OCI-LY1 (cell line): Measurements from ENCODE around the gene CD300A.

Source experiments
- H2AFZ ChIP-seq: fragments of 200-600 bp; sonication (generic), shearing (Covaris generic); 2 replicates; pipeline ENCODE4 v1.6.0; 2014; ENCODE audit warnings: antibody characterized with exemption, mild to moderate bottlenecking, low read length
- H3F3A ChIP-seq: fragments of 200-600 bp; sonication (generic), shearing (Covaris generic); 2 replicates; pipeline ENCODE4 v1.6.0; 2014; ENCODE audit warnings: mild to moderate bottlenecking, antibody characterized with exemption, low read length, moderate library complexity; ENCODE audit not compliant: insufficient read depth
- H3K27ac ChIP-seq: fragments of 200-600 bp; sonication (generic); 2 replicates; pipeline ENCODE4 v1.5.1; 2014; ENCODE audit warnings: low read length, mixed run types, mild to moderate bottlenecking, low read depth; ENCODE audit not compliant: poor library complexity, severe bottlenecking
- H3K27me3 ChIP-seq: fragments of 200-600 bp; sonication (generic); 2 replicates; pipeline ENCODE4 v1.6.0; 2014; ENCODE audit warnings: antibody characterized with exemption, mild to moderate bottlenecking, low read length, moderate library complexity; ENCODE audit not compliant: insufficient read depth
- H3K36me3 ChIP-seq: fragments of 200-600 bp; sonication (generic); 2 replicates; pipeline ENCODE4 v1.6.1; 2014; ENCODE audit warnings: mild to moderate bottlenecking, antibody characterized with exemption, low read length, moderate library complexity, mixed read lengths; ENCODE audit not compliant: insufficient read depth
- H3K4me1 ChIP-seq: fragments of 200-600 bp; sonication (generic); 2 replicates; pipeline ENCODE4 v1.5.1; 2014; ENCODE audit warnings: mild to moderate bottlenecking, low read length, moderate library complexity; ENCODE audit not compliant: insufficient read depth, severe bottlenecking
- H3K4me2 ChIP-seq: fragments of 200-600 bp; sonication (generic), shearing (Covaris generic); 2 replicates; pipeline ENCODE4 v1.6.1; 2014; ENCODE audit warnings: low read length
- H3K4me3 ChIP-seq: fragments of 200-600 bp; sonication (generic); 2 replicates; pipeline ENCODE4 v1.5.1; 2014; ENCODE audit warnings: low read length, low read depth, mild to moderate bottlenecking, mixed read lengths; ENCODE audit not compliant: poor library complexity, severe bottlenecking
- H3K79me2 ChIP-seq: fragments of 200-600 bp; shearing (Covaris generic); 2 replicates; pipeline ENCODE4 v1.6.1; 2016; ENCODE audit warnings: mixed run types, low read length, mixed read lengths; ENCODE audit not compliant: insufficient read depth
- H3K9ac ChIP-seq: fragments of 200-600 bp; sonication (generic), shearing (Covaris generic); 2 replicates; pipeline ENCODE4 v1.6.1; 2014; ENCODE audit warnings: mild to moderate bottlenecking, low read length, mixed read lengths
- H3K9me2 ChIP-seq: fragments of 200-600 bp; sonication (generic), shearing (Covaris generic); 2 replicates; pipeline ENCODE4 v1.6.1; 2014; ENCODE audit warnings: low read depth, mild to moderate bottlenecking, low read length, mixed read lengths
- H3K9me3 ChIP-seq: fragments of 200-600 bp; shearing (Covaris generic); 2 replicates; pipeline ENCODE4 v1.6.1; 2014; ENCODE audit warnings: low read length, mixed read lengths
- H4K20me1 ChIP-seq: fragments of 200-600 bp; sonication (generic), shearing (Covaris generic); 2 replicates; pipeline ENCODE4 v1.6.0; 2016; ENCODE audit warnings: mild to moderate bottlenecking, low read length; ENCODE audit not compliant: insufficient read depth
- EZH2 ChIP-seq: fragments of 200-600 bp; sonication (generic), shearing (Covaris generic); IDR thresholded peaks from 2 replicates; pipeline ENCODE4 v1.8.0; 2017; ENCODE audit warnings: borderline replicate concordance, mixed run types, mild to moderate bottlenecking, antibody characterized with exemption, low read length, moderate library complexity, mixed read lengths
- TF ChIP-seq, protein P1 (sequence below): fragments of 200-600 bp; sonication (generic), shearing (Covaris generic); IDR thresholded peaks from 2 replicates; pipeline ENCODE4 v1.5.1; 2017; ENCODE audit warnings: mild to moderate bottlenecking, antibody characterized with exemption, low read length, moderate library complexity, mixed read lengths

The CD300A gene

DNA sequence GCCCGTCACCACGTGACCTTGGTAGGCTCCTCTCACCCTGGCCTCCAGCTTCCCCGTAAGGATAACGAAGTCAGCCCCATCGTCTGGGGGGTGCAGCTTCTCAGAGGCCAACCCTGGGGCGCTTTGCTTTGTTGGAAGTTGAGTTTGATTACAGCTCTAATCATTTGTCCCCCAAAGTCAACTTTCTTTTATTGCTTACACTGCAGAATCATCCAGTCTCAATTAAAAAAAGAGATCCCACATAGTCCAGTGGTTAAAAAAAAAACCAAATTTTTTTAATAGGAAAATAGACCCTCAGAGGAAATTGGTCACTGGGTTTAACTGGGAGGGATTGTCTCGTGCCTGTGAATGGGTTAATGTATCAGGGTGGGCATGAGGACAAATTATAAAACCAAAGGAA, 42.3 kb upstream of the CD300A start:
- no peaks in the 10 kb centered on the region for H3K79me2 ChIP-seq

DNA sequence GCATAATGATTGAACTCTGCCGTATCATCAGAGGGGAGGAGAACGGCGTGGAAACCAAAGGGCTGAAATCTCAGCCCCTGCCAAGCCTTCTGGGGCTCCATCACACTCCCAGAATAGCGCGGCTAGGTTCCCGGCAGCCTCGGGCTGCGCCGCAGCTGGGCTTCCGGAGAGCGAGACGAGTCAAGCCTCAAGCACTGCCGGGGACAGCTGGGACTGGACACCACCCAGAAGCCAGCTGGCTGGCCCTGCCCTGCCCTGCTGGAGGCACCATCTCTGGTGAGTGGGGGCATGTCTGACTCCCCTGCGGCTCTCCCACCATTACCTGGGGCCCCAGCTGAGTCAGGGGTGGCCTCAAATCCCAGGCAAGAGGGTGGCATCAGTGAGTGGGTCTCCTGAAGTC, 41.8 kb upstream of the CD300A start:
- Histone ChIP-seq H4K20me1 (no peaks in the 10 kb centered on the region), H3K27ac (no peak overlapping the region), H3K9me2 (no peaks in the 10 kb centered on the region), H3F3A (no peaks in the 10 kb centered on the region), H3K4me1 (no peaks in the 10 kb centered on the region), H3K9ac (no peak overlapping the region), H3K27me3 (0 out of 2 replicates have a peak, but pooled peaks cover 3% of the 10 kb centered on the region), H3K9me3 (no peaks in the 10 kb centered on the region), H3K79me2 (no peaks in the 10 kb centered on the region), H3K4me3 (no peak overlapping the region), H3K36me3 (no peaks in the 10 kb centered on the region), H2AFZ (no peak overlapping the region), H3K4me2 (no peak overlapping the region)
- TF ChIP-seq EZH2 = no peak
- TF ChIP-seq, protein P1, sequence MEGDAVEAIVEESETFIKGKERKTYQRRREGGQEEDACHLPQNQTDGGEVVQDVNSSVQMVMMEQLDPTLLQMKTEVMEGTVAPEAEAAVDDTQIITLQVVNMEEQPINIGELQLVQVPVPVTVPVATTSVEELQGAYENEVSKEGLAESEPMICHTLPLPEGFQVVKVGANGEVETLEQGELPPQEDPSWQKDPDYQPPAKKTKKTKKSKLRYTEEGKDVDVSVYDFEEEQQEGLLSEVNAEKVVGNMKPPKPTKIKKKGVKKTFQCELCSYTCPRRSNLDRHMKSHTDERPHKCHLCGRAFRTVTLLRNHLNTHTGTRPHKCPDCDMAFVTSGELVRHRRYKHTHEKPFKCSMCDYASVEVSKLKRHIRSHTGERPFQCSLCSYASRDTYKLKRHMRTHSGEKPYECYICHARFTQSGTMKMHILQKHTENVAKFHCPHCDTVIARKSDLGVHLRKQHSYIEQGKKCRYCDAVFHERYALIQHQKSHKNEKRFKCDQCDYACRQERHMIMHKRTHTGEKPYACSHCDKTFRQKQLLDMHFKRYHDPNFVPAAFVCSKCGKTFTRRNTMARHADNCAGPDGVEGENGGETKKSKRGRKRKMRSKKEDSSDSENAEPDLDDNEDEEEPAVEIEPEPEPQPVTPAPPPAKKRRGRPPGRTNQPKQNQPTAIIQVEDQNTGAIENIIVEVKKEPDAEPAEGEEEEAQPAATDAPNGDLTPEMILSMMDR = no peak

More for the DNA sequence above, 42.3 kb upstream of the CD300A start:
- H3K9me2 ChIP-seq = no peaks in the 10 kb centered on the region
- no peak overlapping the region for H3K27ac ChIP-seq
- 0 out of 2 replicates have a peak, but pooled peaks cover 3% of the 10 kb centered on the region for H3K27me3 ChIP-seq
- no peak overlapping the region for H3K4me2 ChIP-seq
- no peak overlapping the region for H3K9ac ChIP-seq
- no peak overlapping the region for H2AFZ ChIP-seq
- H4K20me1 ChIP-seq = no peaks in the 10 kb centered on the region
- no peak for TF ChIP-seq EZH2
- TF ChIP-seq, protein P1 = no peak
- H3K36me3 ChIP-seq = no peaks in the 10 kb centered on the region
- H3K9me3 ChIP-seq = no peaks in the 10 kb centered on the region
- no peaks in the 10 kb centered on the region for H3F3A ChIP-seq
- H3K4me1 ChIP-seq = no peaks in the 10 kb centered on the region
- no peak overlapping the region for H3K4me3 ChIP-seq

DNA sequence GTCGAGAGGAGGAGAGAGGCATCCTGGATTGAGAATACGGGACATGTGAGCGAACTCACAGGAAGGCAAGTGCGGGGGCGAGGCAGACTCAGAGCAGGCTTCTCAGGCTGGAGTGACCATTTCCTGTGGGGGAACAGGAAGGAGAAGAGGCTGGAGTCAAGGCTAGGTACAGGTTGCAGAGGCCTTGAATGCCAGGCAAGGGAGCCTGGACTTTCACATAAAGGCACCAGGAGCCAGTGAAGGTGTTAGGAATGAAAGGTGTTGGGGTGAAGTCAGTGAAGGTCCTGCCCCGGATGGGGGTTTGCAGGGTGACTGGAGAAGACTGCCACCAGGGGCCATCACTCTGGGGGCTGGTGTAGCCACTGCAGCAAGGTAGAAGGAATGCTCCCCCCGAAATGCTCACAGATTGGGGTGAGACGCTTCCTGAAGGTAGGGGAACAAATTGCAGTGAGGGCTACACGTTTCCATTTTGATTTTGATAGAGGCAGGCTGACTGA, 39.8 kb upstream of the CD300A start:
- H3K9me3 ChIP-seq = no peaks in the 10 kb centered on the region
- no peak overlapping the region for H2AFZ ChIP-seq
- no peaks in the 10 kb centered on the region for H3K36me3 ChIP-seq
- no peaks in the 10 kb centered on the region for H3K4me1 ChIP-seq
- H3K27me3 ChIP-seq = 0 out of 2 replicates have a peak, but pooled peaks cover 3% of the 10 kb centered on the region
- H3K4me3 ChIP-seq = no peak overlapping the region
- H4K20me1 ChIP-seq = no peaks in the 10 kb centered on the region
- no peak overlapping the region for H3K27ac ChIP-seq
- TF ChIP-seq EZH2 = no peak
- TF ChIP-seq, protein P1 = no peak
- no peaks in the 10 kb centered on the region for H3K9me2 ChIP-seq
- H3K4me2 ChIP-seq = no peak overlapping the region
- H3F3A ChIP-seq = no peaks in the 10 kb centered on the region
- no peaks in the 10 kb centered on the region for H3K79me2 ChIP-seq
- H3K9ac ChIP-seq = no peak overlapping the region
